ENCODE results near the gene IFITM1.

DNA sequence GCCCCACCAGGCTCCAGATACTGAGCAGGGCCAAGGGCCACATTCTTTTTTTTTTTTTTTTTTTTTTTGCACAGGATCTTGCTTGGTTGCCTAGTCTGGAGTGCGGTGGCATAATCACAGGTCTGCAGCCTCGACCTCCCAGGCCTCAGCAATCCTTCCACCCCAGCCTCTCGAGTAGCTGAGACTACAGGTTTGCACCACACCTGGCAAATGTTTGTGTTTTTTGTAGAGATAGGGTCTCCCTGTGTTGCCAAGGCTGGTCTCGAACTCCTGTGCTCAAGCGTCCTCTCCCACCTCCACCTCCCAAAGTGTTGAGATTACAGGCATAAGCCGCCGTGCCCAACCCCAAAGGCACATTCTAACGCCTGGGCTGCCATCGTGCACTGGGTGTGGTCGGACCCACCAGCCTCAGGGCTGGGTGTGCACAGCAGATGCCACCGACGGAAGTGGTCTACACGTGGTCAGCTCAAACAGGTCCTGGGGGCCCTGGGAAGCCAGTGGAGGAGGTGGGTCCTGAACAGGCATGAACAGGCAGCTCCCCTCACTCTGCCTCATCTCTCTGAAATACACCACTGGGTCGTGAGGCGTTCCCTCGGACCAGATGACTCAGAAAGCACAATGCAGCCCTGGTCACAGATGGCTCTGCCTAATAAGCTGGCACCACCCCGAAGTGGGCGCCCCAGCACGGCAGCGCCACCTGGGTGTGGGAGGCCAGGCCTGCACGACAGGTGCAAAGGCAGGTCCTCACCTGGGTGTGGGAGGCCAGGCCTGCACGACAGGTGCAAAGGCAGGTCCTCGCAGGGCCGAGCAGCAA, 50.3 kb downstream of the IFITM1 start:
- TF ChIP-seq, protein P1, sequence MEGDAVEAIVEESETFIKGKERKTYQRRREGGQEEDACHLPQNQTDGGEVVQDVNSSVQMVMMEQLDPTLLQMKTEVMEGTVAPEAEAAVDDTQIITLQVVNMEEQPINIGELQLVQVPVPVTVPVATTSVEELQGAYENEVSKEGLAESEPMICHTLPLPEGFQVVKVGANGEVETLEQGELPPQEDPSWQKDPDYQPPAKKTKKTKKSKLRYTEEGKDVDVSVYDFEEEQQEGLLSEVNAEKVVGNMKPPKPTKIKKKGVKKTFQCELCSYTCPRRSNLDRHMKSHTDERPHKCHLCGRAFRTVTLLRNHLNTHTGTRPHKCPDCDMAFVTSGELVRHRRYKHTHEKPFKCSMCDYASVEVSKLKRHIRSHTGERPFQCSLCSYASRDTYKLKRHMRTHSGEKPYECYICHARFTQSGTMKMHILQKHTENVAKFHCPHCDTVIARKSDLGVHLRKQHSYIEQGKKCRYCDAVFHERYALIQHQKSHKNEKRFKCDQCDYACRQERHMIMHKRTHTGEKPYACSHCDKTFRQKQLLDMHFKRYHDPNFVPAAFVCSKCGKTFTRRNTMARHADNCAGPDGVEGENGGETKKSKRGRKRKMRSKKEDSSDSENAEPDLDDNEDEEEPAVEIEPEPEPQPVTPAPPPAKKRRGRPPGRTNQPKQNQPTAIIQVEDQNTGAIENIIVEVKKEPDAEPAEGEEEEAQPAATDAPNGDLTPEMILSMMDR (IDR thresholded peaks at IDR 0.05; ENCODE audit: borderline replicate concordance, extremely low read depth, low read length, poor library complexity, severe bottlenecking), result peak; percentile 58
- no peak for TF ChIP-seq EZH2 (IDR thresholded peaks at IDR 0.05; ENCODE audit: borderline replicate concordance, low read depth, low read length, severe bottlenecking)

All from DND-41 (cell line).